Sciatic nerve (tissue), 2 donors: ENCODE data around the gene RPS26. TPM values are rescaled to one million over a fixed set of nuclear protein-coding genes. Genes with fewer than 3 reads are reported as not detected.
"Not testable (repeated sequence)": the region's sequence is repeated elsewhere in the genome, so short reads cannot be mapped to it uniquely, and the experiment has no call there.

Source experiments
- ATAC-seq: fragments of 200-7000 bp; cut with Tn5 transposase; one replicate; pipeline ENCODE4 v1.9.1; 2020; ENCODE audit warnings: mild to moderate bottlenecking, moderate library complexity
- DNase-seq: peaks from one replicate; pipeline ENCODE4 v3.0.0-alpha.2; 2020; ENCODE audit warnings: low spot score
- intact Hi-C: fragments of 100-400 bp; cut with DNase I; formaldehyde crosslinking; loops from one replicate; pipeline ENCODE4 v1.14.2; 2022
- total RNA-seq: library from RNA; stranded (reverse); fragmentation: NEBNext Ultra II Directional; extraction: Animal tissue kit (Norgen Biotek cat#: 25700); gene quantifications from one replicate; pipeline ENCODE4 v1.2.1, GENCODE V29; 2021
- donor health status: DM: no; HTN: no; CAD: no.
- donor health status: DM: no; HTN: no; CAD: no.

RPS26 gene
- total RNA-seq, 1 donor from 2014 or later, result 93.6 TPM

DNA sequence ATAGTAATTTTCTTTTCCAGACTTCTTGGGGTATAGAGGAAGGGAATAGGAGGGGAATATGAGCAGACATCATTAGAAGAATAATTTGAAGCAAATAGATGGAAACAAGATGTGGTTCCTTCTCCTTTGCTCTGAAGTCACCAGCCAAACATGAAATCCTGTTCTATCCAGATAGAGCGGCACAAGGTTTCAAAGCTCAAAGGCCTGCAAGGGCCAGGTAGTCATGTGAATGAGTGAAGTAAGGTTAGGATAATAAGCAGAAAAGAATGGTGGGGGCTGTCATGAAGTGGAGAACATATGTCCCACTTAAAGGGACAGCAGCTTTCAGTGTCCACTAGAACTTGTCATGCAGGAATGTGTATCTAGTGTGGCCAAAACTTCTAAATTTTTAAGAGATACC lies 23.4 kb upstream of the RPS26 start:
- intact Hi-C loops, result no loop called here
- no peak for ATAC-seq
- no peak for DNase-seq

DNA sequence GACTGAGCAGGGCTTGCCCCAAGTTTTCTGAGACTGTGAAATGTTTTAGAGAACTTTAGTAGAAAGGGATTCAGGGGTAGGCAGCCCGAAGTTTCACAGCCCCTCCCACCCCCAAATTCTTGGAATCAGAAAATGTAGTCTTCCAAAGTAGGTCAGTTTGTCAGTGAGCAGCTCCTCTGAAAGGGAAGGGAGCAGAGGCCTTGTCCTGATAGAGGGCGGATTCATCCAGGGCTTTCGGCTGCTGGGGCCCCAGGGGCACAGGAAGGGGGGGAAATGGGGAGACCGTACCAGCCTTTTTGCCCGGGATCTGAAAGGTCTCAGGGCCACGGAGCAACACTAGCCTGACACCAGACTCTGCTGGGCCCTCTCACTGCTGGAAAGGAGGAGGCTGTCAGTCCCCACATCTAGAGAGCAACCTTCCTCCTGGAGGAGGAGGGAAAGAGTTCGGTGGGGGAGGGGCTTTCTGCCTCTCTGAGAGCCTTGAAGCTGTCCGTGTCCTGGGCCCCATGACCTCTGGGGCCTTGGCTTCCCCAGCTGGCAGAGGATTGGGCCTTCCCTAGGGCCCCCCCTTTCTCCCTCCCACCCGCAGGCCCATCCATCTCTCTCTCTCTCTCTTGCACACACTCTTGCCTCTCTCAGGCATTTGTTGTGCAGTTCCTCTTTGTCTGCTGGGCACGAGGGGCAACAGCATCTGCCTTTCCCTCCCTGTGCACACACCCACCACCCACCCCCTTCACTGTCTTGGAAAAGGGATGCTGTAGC lies 21.1 kb upstream of the RPS26 start, which contains the start of gene IKZF4:
IKZF4 (plus strand) TSS at position 621 of the 762 bp plus-strand sequence. CDS start 451 bp downstream, outside the sequence.
- peak; percentile 89 for ATAC-seq
- intact Hi-C loops, result no loop called here
- DNase-seq, result peak; percentile 79

- DNase-seq (no peak), ATAC-seq (peak; percentile 21)
- intact Hi-C loops, result no loop called here
Observed at GRCh38 chr12:56021889-56022497, 19.7 kb upstream of the RPS26 start.

- intact Hi-C loops, result no loop called here
- ATAC-seq, result no peak
- DNase-seq, result no peak
Observed at GRCh38 chr12:56028511-56029165, 13.1 kb upstream of the RPS26 start.

- DNase-seq (no peak), ATAC-seq (no peak)
- intact Hi-C loops, result no loop called here
Observed at GRCh38 chr12:56029166-56029519, 12.6 kb upstream of the RPS26 start.

DNA sequence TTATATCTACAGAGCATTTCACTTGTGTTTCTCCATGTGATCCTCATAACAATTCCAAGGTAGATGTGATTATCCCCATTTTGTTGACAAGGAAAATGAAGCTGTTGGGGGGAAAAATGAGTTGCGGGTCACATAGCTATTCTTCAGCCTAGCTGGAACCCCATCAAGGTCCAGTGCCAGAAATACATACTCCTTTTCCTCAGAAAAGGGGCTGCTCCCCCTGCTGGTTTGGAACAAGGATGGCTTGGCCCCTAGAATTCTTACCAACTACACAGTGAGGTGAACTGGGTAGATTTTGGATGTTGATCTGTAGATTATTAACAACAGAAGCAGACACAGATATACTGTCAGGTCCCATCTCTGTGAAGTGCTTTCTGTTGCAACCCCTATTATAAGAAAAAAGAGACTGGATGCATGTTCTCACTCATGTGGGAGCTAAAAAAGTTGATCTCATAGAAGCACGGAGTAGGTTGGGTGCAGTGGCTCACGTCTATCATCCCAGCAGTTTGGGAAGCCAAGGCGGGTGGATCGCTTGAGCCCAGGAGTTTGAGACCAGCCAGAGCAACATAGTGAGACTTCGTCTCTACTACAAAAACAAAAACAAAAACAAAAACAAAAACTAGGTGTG lies 11.9 kb upstream of the RPS26 start:
- intact Hi-C loops, result loop anchor here (5.0 kb wide), 1 partner anchor 37 kb away; no protein-coding TSS in a partner anchor
- ATAC-seq, result peak; percentile 76
- DNase-seq, result no peak

- no peak for DNase-seq
- no peak for ATAC-seq
- intact Hi-C loops, result loop anchor here (5.0 kb wide), 1 partner anchor 40 kb away; no protein-coding TSS in a partner anchor
Observed at GRCh38 chr12:56031987-56032386, 9.7 kb upstream of the RPS26 start.

DNA sequence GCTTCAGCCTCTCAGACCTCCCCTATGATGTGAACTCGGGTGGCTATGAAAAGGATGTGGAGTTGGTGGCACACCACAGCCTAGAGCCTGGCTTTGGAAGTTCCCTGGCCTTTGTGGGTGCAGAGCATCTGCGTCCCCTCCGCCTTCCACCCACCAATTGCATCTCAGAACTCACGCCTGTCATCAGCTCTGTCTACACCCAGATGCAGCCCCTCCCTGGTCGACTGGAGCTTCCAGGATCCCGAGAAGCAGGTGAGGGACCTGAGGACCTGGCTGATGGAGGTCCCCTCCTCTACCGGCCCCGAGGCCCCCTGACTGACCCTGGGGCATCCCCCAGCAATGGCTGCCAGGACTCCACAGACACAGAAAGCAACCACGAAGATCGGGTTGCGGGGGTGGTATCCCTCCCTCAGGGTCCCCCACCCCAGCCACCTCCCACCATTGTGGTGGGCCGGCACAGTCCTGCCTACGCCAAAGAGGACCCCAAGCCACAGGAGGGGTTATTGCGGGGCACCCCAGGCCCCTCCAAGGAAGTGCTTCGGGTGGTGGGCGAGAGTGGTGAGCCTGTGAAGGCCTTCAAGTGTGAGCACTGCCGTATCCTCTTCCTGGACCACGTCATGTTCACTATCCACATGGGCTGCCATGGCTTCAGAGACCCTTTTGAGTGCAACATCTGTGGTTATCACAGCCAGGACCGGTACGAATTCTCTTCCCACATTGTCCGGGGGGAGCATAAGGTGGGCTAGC lies 7.0 kb upstream of the RPS26 start:
- intact Hi-C loops, result loop anchor here (5.0 kb wide), 1 partner anchor 42 kb away; no protein-coding TSS in a partner anchor
- ATAC-seq (no peak), DNase-seq (no peak)

- DNase-seq (no peak), ATAC-seq (no peak)
- intact Hi-C loops, result no loop called here
Observed at GRCh38 chr12:56037161-56037560, 4.6 kb upstream of the RPS26 start.

DNA sequence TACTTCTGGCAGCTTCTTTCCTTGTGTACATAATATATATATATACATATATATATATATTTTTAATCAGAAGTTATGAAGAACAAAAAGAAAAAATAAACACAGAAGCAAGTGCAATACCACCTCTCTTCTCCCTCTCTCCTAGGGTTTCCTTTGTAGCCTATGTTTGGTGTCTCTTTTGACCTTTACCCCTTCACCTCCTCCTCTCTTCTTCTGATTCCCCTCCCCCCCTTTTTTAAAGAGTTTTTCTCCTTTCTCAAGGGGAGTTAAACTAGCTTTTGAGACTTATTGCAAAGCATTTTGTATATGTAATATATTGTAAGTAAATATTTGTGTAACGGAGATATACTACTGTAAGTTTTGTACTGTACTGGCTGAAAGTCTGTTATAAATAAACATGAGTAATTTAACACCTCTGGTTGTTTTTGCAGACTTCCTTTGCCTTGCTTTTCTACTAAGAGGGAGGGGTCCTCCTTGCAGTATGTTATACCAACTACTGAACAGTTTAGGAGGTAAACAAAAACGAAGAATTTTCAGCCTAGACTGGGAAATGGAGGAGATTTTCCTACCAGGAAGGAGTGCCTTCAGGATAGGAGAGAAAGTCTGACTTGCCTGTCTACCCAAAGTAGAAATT lies 3.6 kb upstream of the RPS26 start:
- intact Hi-C loops, result no loop called here
- DNase-seq (no peak), ATAC-seq (no peak)

- ATAC-seq (no peak), DNase-seq (no peak)
- intact Hi-C loops, result no loop called here
Observed at GRCh38 chr12:56040151-56040550, 1.6 kb upstream of the RPS26 start.

- ATAC-seq, result no peak
- intact Hi-C loops, result no loop called here
- DNase-seq, result no peak
Observed at GRCh38 chr12:56040963-56041551, 661 bp upstream of the RPS26 start.

GRCh38 chr12:56042430-56042813 lies 704 bp downstream of the RPS26 start:
- DNase-seq, ATAC-seq, intact Hi-C loops: not testable (repeated sequence)

DNA sequence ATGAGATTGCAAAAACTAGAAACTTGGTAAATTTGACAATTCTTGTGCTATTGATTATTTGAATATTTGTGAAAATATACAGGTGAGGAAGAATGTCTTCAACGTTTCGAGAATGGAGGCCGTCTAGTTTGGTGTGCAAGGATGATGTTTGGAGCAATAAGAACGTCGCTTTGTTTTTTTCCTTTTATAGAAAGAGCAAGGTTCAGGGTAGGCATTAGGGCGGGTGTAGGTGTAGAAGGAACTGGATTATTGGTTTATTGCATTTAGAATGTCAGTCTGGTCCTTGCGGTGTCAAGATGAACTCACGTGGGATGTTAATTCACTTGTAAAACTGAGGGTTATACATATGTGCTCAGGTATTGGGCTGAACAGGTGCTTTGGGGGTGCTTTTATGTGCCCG lies 1.1 kb downstream of the RPS26 start:
- DNase-seq (no peak), ATAC-seq (no peak)
- intact Hi-C loops, result no loop called here

DNA sequence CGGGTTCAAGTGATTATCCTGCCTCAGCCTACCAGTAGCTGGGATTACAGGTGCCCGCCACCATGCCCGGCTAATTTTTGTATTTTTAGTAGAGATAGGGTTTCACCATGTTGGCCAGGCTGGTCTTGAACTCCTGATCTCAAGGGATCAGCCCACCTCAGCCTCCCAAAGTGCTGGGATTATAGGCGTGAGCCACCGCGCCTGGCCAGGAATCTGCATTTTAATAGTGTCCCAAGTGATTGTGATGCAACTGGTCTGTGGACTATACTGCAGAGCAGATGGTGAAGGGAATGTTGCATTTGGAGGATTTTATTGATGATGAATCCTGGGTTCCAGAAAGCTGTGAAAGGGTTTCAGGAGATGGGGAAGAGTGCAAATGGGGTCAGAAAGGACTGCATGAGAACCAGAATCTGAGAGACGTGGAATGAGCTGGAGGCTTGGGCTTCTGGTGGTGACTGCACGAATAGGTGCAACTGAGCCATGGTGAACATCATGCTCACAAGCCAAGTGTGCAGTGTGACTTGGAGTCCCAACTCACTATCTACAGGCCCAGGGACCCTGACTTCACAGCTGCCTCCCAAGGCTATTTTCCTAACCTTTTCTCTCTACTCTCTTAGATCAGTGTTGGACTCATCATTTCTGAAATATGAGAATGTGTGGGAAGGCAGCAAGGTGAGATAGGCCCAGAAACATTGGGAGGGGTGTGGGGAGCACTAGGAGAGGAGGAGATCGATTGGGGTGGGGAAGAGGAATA lies 4.5 kb downstream of the RPS26 start:
- DNase-seq, result peak; percentile 36
- no peak for ATAC-seq
- intact Hi-C loops, result no loop called here

GRCh38 chr12:56053407-56053893 lies 11.7 kb downstream of the RPS26 start:
- DNase-seq (no peak), ATAC-seq (no peak)
- intact Hi-C loops, result no loop called here

- DNase-seq, intact Hi-C loops, ATAC-seq: not testable (repeated sequence)
Observed at GRCh38 chr12:56059964-56060363, 18.2 kb downstream of the RPS26 start.
